Activated CD8-positive, alpha-beta T cell treated with anti-CD3 and anti-CD28 coated beads for 36 hours (primary cell): ENCODE data around the gene ERICH2. TPM values are rescaled to one million over a fixed set of nuclear protein-coding genes. Genes with fewer than 3 reads are reported as not detected.

ENCODE experiments used
- ATAC-seq: fragments of 200-7000 bp; cut with Tn5 transposase; one replicate; pipeline ENCODE4 v1.10.0; 2021; ENCODE audit warnings: mild to moderate bottlenecking, moderate library complexity
- CTCF ChIA-PET: fragments of 350-600 bp; sonication (Branson Sonifier 250); formaldehyde crosslinking; loops from one replicate; lab custom pipeline; 2021; ENCODE audit warnings: antibody characterized with exemption; lab: Charles Lee
- POLR2A ChIA-PET: fragments of 350-600 bp; sonication (Branson Sonifier 250); formaldehyde crosslinking; loops from one replicate; lab custom pipeline; 2021; ENCODE audit warnings: antibody characterized with exemption; lab: Charles Lee
- DNase-seq: peaks from one replicate; pipeline ENCODE4 v3.0.0-alpha.2; 2020
- H3K27ac Mint-ChIP-seq: one replicate; pipeline ENCODE4 v1.8.0; 2021; ENCODE audit warnings: mild to moderate bottlenecking, mixed read lengths
- H3K27me3 Mint-ChIP-seq: one replicate; pipeline ENCODE4 v1.8.0; 2021; ENCODE audit warnings: mixed read lengths
- H3K36me3 Mint-ChIP-seq: one replicate; pipeline ENCODE4 v1.8.0; 2021; ENCODE audit warnings: low read depth, mixed read lengths
- H3K4me1 Mint-ChIP-seq: one replicate; pipeline ENCODE4 v1.8.0; 2021; ENCODE audit warnings: low read depth, mixed read lengths
- H3K4me3 Mint-ChIP-seq: one replicate; pipeline ENCODE4 v1.8.0; 2021; ENCODE audit warnings: mild to moderate bottlenecking, moderate library complexity, mixed read lengths
- H3K9me3 Mint-ChIP-seq: one replicate; pipeline ENCODE4 v1.8.0; 2021; ENCODE audit warnings: mixed read lengths
- intact Hi-C: fragments of 100-400 bp; cut with micrococcal nuclease; formaldehyde crosslinking; loops from one replicate; pipeline ENCODE4 v1.10.0; 2022
- total RNA-seq, 2 experiments: library from RNA; stranded (reverse); gene quantifications; one replicate each; pipeline ENCODE4 v1.2.3, GENCODE V29; 2021
- TF ChIP-seq, protein P1 (sequence below): fragments of 200-600 bp; IDR thresholded peaks from one replicate; pipeline ENCODE4 v1.8.0; 2022; ENCODE audit warnings: antibody characterized with exemption, mild to moderate bottlenecking

Gene ERICH2
- total RNA-seq, 2 experiments from 2014 or later = not detected

- ChIA-PET CTCF (interaction anchor here (1.6 to 3.4 kb wide), 2 partner anchors 8 to 34 kb away, joined by 4 to 10 read pairs; partner anchors contain the start of gene ERICH2), POLR2A (no interaction called here)
- DNase-seq (no peak), ATAC-seq (no peak)
- Mint-ChIP-seq H3K27ac (no peak overlapping the region), H3K36me3 (no peaks in the 10 kb centered on the region), H3K27me3 (peaks cover 16% of the 10 kb centered on the region), H3K9me3 (no peaks in the 10 kb centered on the region), H3K4me1 (no peaks in the 10 kb centered on the region), H3K4me3 (no peak overlapping the region)
- TF ChIP-seq, protein P1, sequence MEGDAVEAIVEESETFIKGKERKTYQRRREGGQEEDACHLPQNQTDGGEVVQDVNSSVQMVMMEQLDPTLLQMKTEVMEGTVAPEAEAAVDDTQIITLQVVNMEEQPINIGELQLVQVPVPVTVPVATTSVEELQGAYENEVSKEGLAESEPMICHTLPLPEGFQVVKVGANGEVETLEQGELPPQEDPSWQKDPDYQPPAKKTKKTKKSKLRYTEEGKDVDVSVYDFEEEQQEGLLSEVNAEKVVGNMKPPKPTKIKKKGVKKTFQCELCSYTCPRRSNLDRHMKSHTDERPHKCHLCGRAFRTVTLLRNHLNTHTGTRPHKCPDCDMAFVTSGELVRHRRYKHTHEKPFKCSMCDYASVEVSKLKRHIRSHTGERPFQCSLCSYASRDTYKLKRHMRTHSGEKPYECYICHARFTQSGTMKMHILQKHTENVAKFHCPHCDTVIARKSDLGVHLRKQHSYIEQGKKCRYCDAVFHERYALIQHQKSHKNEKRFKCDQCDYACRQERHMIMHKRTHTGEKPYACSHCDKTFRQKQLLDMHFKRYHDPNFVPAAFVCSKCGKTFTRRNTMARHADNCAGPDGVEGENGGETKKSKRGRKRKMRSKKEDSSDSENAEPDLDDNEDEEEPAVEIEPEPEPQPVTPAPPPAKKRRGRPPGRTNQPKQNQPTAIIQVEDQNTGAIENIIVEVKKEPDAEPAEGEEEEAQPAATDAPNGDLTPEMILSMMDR = no peak
- intact Hi-C loops = no loop called here
Measured at GRCh38 chr2:170778900-170779299, 8.7 kb downstream of the ERICH2 start.

GRCh38 chr2:170779304-170779703 lies 9.1 kb downstream of the ERICH2 start:
- Mint-ChIP-seq H3K36me3 (no peaks in the 10 kb centered on the region), H3K9me3 (no peaks in the 10 kb centered on the region), H3K27ac (no peak overlapping the region), H3K27me3 (peaks cover 13% of the 10 kb centered on the region), H3K4me1 (no peaks in the 10 kb centered on the region), H3K4me3 (no peak overlapping the region)
- TF ChIP-seq, protein P1 = no peak
- no peak for ATAC-seq
- ChIA-PET CTCF (interaction anchor here (0.8 to 3.4 kb wide), 3 partner anchors 9 to 33 kb away, joined by 3 to 10 read pairs (median 4); partner anchors contain the start of gene ERICH2), POLR2A (no interaction called here)
- no peak for DNase-seq
- intact Hi-C loops = no loop called here

- Mint-ChIP-seq H3K36me3 (no peaks in the 10 kb centered on the region), H3K4me3 (no peak overlapping the region), H3K4me1 (no peaks in the 10 kb centered on the region), H3K27me3 (peaks cover 20% of the 10 kb centered on the region), H3K27ac (no peak overlapping the region), H3K9me3 (no peaks in the 10 kb centered on the region)
- POLR2A ChIA-PET = no interaction called here
- intact Hi-C loops = no loop called here
- no peak for ATAC-seq
- TF ChIP-seq, protein P1 = no peak
- DNase-seq = no peak
- CTCF ChIA-PET = interaction anchor here (1.0 kb wide), 1 partner anchor 30 kb away, joined by 5 read pairs; no protein-coding TSS in a partner anchor
Measured at GRCh38 chr2:170782673-170783072, 12.5 kb downstream of the ERICH2 start.

- H3K27me3 Mint-ChIP-seq = peaks cover 21% of the 10 kb centered on the region
- TF ChIP-seq, protein P1 = no peak
- no peaks in the 10 kb centered on the region for H3K9me3 Mint-ChIP-seq
- no peak overlapping the region for H3K4me3 Mint-ChIP-seq
- ChIA-PET CTCF (no interaction called here), POLR2A (no interaction called here)
- intact Hi-C loops = no loop called here
- H3K36me3 Mint-ChIP-seq = no peaks in the 10 kb centered on the region
- no peaks in the 10 kb centered on the region for H3K4me1 Mint-ChIP-seq
- ATAC-seq (no peak), DNase-seq (no peak)
- H3K27ac Mint-ChIP-seq = no peak overlapping the region
Measured at GRCh38 chr2:170783549-170783948, 13.4 kb downstream of the ERICH2 start.

DNA sequence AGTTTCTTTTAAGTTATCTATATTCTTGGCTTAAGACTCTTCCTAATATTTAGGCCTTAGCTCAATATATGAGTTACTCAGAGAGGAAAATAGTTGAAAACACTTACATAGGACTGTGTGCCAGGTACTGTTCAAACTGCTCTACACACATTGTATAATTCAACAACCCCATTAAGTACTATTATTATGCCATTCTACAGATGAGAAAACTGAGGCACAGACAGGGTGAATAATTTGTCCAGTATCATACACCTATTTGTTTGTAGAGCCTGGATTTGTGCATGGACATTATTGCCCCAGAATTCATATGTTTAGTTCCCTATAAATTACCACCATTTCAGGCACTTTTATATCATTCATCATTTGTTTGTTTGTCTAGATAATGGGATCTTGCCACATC lies 28.8 kb downstream of the ERICH2 start:
- Mint-ChIP-seq H3K27ac (no peak overlapping the region), H3K27me3 (peaks cover 12% of the 10 kb centered on the region), H3K36me3 (no peaks in the 10 kb centered on the region), H3K4me3 (no peak overlapping the region), H3K9me3 (no peaks in the 10 kb centered on the region), H3K4me1 (no peaks in the 10 kb centered on the region)
- TF ChIP-seq, protein P1 = no peak
- POLR2A ChIA-PET = no interaction called here
- CTCF ChIA-PET = no interaction called here
- no peak for ATAC-seq
- no peak for DNase-seq
- intact Hi-C loops = no loop called here
